SK-N-MC (cell line): ENCODE data around the gene LRRFIP1.

Experiments used
- DNase-seq: peaks from one replicate; pipeline ENCODE4 v3.0.0-alpha.2; 2011; ENCODE audit warnings: low read depth, low spot score
- H3K27ac ChIP-seq: fragments of 200-600 bp; sonication (generic); 2 replicates; pipeline ENCODE4 v1.5.1; 2016; ENCODE audit warnings: mixed run types
- H3K36me3 ChIP-seq: fragments of 200-600 bp; sonication (generic); 2 replicates; pipeline ENCODE4 v1.6.1; 2017; ENCODE audit warnings: antibody characterized with exemption, low read length, mixed read lengths; ENCODE audit not compliant: insufficient read depth
- H3K4me3 ChIP-seq: fragments of 200-600 bp; sonication (generic); 2 replicates; pipeline ENCODE4 v1.5.1; 2016
- H3K9ac ChIP-seq: fragments of 200-600 bp; sonication (generic); 2 replicates; pipeline ENCODE4 v1.8.0; 2017; ENCODE audit warnings: mixed run types, mixed read lengths; ENCODE audit not compliant: insufficient read length
- H3K9me3 ChIP-seq: fragments of 200-600 bp; sonication (generic); 2 replicates; pipeline ENCODE4 v1.6.1; 2017; ENCODE audit warnings: low read depth, mild to moderate bottlenecking, antibody characterized with exemption, low read length, moderate library complexity, mixed read lengths
- EZH2 ChIP-seq: fragments of 200-600 bp; sonication (generic); IDR thresholded peaks from one replicate; pipeline ENCODE4 v1.6.1; 2017; ENCODE audit warnings: antibody characterized with exemption
- FOXP2 ChIP-seq: optimal IDR thresholded peaks from 2 replicates; pipeline ENCODE3; 2011; ENCODE audit warnings: mild to moderate bottlenecking, moderate library complexity; ENCODE audit not compliant: insufficient read depth; ENCODE audit errors: extremely low read length, control extremely low read depth
- POLR2AphosphoS5 ChIP-seq: IDR thresholded peaks from 2 replicates; pipeline ENCODE4 v1.6.1; 2012; ENCODE audit warnings: mild to moderate bottlenecking, low read depth, low read length, borderline replicate concordance

LRRFIP1 gene, protein sequence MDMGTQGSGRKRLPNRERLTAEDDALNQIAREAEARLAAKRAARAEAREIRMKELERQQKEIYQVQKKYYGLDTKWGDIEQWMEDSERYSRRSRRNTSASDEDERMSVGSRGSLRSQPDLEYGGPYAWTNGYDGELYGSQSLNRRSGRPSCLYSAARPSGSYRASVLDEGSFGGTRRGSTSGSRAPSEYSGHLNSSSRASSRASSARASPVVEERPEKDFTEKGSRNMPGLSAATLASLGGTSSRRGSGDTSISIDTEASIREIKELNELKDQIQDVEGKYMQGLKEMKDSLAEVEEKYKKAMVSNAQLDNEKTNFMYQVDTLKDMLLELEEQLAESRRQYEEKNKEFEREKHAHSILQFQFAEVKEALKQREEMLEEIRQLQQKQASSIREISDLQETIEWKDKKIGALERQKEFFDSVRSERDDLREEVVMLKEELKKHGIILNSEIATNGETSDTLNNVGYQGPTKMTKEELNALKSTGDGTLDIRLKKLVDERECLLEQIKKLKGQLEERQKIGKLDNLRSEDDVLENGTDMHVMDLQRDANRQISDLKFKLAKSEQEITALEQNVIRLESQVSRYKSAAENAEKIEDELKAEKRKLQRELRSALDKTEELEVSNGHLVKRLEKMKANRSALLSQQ

DNA sequence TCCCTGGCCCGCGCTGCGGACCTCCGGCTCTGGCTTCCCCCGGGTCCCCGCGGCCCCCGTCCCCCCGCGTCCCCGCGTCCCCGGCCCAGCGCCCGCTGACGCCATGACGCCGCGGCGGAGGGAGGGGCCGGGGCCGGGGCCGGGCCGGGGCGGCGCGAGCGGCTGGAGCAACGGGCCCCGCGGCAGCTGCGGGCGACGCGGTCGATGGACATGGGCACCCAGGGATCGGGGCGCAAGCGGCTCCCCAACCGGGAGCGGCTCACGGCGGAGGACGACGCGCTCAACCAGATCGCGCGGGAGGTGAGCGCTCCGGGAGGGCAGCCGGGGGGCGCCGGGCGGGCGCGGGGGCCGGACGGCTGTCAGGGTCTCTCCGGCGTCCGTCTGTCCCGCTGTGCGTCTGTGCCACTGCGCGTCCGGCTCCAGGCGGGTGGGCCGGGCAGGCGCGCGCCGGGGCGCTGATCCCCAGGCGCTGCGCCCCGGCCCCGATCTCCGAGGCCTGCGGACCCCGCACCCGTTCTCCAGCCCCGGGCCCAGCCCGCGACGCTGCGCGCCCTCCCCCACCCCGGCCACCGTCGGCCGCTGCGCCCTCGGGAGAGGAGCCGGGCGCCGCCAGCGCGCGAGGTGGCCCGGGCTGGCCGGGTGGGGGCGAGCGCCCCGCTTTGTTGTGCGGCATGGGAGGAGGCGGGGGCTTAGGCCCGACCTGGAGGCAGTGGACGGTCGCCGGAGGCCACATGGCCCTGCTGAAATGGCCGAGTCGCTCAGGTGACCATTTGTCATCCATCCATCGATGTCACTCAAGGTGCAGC, at the start of gene LRRFIP1:
Gene LRRFIP1 (plus strand): TSS at position 147 of the 806 bp plus-strand sequence. CDS start 58 bp downstream, at position 205.
- H3K36me3 ChIP-seq = no peaks in the 10 kb centered on the region
- no peak within 1 kb of the TSS for H3K9ac ChIP-seq
- no peaks in the 10 kb centered on the region for H3K9me3 ChIP-seq
- DNase-seq = no peak
- TF ChIP-seq FOXP2 = no peak
- TF ChIP-seq EZH2 = no peak
- no peak for TF ChIP-seq POLR2AphosphoS5
- peak within 1 kb of the TSS; percentile 73 for H3K4me3 ChIP-seq
- H3K27ac ChIP-seq = no peak within 1 kb of the TSS

DNA sequence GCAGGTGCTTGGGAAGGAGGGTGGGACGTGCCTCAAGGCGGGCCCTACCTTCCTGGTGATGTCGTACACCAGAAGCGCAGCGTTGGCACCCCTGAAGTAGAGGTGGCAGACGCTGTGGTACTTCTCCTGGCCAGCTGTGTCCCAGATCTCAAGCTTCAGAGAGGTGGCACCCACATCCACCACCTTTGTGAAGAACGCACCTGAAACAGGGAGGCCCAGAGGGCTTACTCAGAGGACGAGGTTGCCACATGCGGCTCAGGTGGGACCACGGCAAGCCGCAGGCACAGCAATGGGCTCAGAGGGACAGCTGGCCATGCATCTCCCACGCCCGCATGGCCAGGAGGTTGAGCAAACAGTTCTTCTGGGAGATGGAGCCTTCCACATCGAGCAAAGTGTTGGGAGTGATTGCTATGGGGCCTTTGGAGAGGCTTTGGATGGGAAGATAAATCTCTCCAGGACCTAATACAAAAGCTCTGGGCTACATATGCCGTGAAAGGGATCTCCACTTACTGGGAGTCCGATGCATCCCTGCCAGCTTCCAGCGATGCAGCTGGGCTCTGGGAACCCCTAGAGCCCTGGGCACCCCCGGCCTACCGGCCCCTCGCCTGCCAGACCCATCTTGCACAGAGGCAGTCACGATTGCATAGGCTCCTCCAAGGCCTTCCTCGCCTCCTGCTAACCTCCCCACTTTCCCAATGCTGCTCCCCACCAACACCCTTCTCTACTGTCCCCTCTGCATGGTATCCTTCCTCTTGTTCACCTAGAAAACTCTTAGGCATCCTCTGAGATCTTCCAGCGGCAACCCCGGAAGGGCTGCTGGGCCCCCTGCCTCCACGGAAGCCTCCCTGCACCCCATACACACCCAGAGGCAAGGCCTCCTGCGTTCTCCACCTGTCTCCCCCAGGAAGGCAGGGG, 49.2 kb upstream of the LRRFIP1 start:
- Histone ChIP-seq H3K9me3 (no peaks in the 10 kb centered on the region), H3K36me3 (no peaks in the 10 kb centered on the region), H3K4me3 (no peak overlapping the region), H3K27ac (no peak overlapping the region), H3K9ac (no peak overlapping the region)
- TF ChIP-seq EZH2 (no peak), FOXP2 (no peak), POLR2AphosphoS5 (no peak)
- no peak for DNase-seq

DNA sequence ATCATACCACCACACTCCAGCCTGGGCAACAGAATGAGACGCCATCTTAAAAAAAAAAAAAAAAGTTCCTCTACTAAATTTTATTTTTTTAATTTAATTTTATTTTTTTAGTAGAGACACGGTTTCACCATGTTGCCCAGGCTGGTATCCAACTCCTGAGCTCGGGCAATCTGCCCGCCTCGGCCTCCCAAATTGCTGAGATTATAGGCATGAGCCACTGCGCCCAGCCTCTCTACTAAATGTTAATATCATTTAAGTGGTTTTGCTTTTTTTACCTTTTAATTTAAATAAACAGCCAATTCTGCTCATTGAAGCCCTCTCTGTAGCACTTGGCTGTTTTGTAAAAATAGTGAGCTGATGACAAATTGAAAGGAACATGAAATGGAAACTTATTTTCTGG, 46.1 kb upstream of the LRRFIP1 start:
- H3K27ac ChIP-seq = no peak overlapping the region
- no peak for DNase-seq
- H3K9ac ChIP-seq = no peak overlapping the region
- no peak overlapping the region for H3K4me3 ChIP-seq
- no peaks in the 10 kb centered on the region for H3K9me3 ChIP-seq
- no peaks in the 10 kb centered on the region for H3K36me3 ChIP-seq
- no peak for TF ChIP-seq POLR2AphosphoS5
- TF ChIP-seq EZH2 = no peak

DNA sequence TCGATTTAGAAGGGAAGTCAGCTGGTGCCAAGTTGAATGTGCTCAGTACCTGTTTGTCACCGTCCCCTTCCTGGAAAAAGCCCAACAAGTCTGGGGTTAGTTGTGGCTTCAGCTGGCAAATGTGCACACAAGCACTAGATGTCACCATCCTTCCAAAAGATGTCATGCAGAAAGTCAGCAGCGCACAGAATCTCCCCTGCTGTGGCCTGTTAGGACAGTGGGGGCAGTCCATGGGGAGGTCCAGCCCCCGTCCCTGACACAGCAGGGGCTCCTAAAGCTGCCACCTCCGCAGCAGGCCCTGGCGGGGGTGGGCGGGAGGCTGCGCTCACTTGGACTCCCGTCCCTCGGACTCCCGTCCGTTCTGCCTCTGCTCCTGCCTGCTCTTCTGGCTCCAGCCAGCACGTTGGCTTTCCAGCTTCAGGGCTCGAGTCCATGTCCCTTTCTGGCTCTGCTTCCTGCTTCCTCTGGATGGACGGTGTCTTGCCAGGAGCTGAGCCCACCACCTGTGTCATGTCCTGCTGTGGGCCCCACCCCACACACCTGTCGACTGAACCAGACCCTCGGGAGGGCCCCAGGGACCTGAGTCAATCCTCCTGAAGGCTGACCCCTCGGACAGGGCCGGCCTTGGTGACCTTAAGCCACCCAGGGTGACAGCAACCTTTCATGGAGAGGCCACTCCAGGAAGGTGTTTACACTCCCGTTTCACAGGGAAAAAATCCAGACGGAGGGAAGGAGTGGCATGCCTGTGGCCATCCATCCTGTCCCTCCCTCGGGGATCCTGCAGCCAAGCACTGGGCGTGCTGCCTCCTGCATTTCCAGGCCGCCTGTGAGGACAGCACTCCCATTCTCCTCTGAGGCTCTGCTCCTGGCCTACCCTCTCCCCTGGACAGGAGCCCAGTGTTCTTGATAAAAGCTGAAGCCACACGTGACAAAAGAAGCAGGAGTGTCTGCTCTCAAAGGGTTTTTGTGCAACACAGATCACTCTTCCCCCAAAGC, 45.3 kb upstream of the LRRFIP1 start:
- no peak overlapping the region for H3K4me3 ChIP-seq
- H3K9ac ChIP-seq = no peak overlapping the region
- no peak overlapping the region for H3K27ac ChIP-seq
- no peak for TF ChIP-seq FOXP2
- no peak for TF ChIP-seq EZH2
- TF ChIP-seq POLR2AphosphoS5 = no peak
- no peak for DNase-seq
- no peaks in the 10 kb centered on the region for H3K9me3 ChIP-seq
- no peaks in the 10 kb centered on the region for H3K36me3 ChIP-seq

DNA sequence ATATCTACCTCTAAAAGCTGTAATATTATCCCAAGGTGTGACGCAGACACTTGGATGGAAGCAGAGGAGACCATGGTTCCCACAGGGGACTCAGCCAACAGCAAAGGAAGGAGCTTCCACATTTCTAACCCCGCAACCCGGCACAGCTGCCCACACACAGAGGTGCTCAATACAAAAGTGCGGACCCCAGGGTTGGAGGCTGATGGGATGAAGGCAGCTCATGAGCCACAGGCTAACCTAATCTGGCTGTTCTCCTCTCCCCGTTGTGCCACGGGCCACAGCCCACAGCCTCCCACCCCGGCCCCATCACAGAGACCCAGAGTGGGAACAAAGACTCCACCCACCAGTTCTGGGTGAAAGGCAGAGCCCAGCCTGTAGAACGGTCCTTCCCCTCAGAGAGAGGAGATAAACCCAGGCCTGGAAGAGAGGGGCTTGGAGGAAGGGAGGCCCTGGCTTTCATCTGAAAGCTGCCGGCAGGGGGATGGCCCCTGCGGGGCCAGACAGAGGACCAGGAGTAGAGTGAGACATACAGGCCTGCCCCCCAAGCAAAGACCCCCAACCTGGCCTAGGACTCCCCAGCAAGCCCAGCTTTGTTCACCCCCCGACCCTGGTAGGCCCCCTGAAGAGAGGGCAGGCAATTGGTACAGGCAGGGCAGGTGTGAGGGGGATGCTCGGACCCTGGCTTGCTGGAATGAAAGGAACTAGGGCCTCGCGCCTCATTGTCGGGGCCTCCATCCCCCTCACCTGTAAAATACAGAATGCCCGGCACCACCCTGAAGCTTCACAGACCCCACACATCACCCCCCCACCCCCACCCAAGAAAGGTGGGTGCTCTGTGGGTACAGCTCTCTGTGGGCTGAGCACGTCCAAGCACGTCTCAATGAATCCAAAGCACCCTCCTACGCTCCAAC, 43.7 kb upstream of the LRRFIP1 start:
- no peak overlapping the region for H3K27ac ChIP-seq
- no peak for DNase-seq
- H3K4me3 ChIP-seq = no peak overlapping the region
- no peak overlapping the region for H3K9ac ChIP-seq
- no peaks in the 10 kb centered on the region for H3K9me3 ChIP-seq
- no peaks in the 10 kb centered on the region for H3K36me3 ChIP-seq
- TF ChIP-seq FOXP2 (no peak), EZH2 (no peak), POLR2AphosphoS5 (no peak)

DNA sequence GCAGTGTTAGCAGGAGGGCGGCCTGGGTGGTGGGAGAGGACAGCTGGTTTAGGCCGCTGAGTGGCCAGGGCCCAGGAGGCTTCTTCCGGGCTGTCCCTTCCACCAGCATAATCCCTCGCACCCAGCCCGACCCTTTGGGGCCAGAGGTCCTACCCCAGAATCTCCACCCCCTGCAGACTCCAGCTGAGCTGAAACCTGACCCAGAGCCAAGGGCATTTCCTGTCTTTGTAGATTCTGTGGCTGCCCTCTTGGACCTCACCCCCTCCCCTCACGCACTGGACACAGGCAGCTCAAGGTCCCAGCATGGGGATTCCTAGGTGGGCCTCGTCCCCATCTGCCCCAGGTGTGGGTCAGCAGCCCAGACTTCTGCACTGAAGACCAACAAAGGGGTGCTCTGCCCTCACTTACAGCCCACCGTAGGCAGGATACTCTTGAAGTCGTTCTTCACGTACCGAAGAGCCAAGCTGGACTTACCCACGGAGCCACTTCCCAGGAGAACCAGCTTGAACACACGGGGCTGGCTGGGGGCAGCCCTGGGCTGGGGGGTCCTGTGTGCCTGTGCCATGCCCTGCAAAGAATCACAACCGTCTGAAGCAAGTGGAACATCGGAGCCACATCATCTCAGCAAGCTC, 41.7 kb upstream of the LRRFIP1 start:
- Histone ChIP-seq H3K9ac (no peak overlapping the region), H3K9me3 (no peaks in the 10 kb centered on the region), H3K36me3 (no peaks in the 10 kb centered on the region), H3K27ac (no peak overlapping the region), H3K4me3 (no peak overlapping the region)
- DNase-seq = no peak
- TF ChIP-seq EZH2 (no peak), FOXP2 (no peak), POLR2AphosphoS5 (no peak)
